Hematopoietic multipotent progenitor cell treated with erythropoietin and hydrocortisone succinate and interleukin-3 and kit ligand, for 15 days (in vitro differentiated cells): ENCODE data around the gene TCTN1.
"Not testable (repeated sequence)": the region's sequence is repeated elsewhere in the genome, so short reads cannot be mapped to it uniquely, and the experiment has no call there.

Source experiments
- DNase-seq: peaks from one replicate; pipeline ENCODE4 v3.0.0-alpha.2; 2015; ENCODE audit warnings: low spot score

Gene TCTN1

GRCh38 chr12:110585231-110585799 is 28.6 kb upstream of the TCTN1 start:
- no peak for DNase-seq

DNA sequence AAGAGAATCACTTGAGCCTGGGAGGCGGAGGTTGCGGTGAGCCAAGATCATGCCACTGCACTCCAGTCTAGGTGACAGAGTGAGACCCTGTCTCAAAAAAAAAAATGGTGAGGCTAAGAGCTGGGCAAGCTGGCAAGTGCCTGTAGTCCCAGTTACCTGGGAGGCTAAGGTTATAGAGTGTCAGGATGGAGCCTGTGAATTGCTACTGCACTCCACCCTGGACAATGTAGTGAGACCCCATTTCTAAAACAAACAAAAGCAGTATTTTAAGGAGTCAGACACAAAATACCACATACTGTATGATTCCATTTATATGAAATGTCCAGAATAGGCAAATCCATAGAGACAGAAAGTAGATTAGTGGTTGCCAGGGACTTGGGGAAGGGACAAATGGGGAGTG is 26.8 kb upstream of the TCTN1 start:
- DNase-seq: not testable (repeated sequence)

DNA sequence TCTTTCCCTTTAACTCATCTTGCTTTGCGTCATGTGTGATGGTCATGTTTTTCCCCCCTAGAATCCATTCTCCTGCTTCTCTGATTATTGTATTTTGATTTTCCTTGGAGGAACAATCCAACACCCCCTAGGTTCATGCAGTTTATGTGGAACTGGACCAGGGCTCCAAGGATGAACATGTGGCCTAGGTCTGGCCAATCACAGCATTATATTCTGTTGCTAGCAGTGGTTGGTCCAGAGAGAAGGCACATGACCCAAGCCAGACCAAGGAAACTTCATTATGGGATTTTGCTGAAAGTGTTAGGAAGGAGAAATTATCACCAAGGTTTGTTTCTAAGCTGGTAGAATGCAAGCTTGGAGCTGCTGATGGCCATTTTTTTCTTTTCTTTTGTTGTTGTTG is 23.9 kb upstream of the TCTN1 start:
- DNase-seq: no peak

DNA sequence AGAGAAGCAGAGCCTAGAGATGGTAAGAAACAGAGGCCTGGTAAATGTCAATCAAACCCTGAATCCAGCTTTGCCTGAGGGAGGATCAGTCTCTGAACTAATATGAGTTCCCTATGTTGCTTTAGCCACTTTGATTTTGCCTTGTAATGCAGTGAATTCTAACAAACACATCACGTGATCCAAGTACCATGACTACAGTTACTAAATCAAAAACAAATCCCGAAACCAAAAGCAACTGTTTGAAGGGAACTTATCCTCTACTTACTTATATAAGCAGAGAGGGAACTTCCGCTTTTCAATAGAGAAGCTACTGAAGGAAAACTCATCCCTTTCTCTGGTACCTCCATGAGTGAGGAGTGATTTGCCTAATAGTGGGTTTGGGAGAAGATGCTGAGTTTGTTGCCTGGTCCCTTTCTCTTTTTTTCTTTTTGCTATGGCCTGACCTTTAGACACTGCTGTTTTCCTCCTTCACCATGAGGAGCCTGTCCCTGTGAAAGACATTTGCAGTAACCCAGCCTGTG is 23.1 kb upstream of the TCTN1 start:
- DNase-seq: peak; percentile 54

DNA sequence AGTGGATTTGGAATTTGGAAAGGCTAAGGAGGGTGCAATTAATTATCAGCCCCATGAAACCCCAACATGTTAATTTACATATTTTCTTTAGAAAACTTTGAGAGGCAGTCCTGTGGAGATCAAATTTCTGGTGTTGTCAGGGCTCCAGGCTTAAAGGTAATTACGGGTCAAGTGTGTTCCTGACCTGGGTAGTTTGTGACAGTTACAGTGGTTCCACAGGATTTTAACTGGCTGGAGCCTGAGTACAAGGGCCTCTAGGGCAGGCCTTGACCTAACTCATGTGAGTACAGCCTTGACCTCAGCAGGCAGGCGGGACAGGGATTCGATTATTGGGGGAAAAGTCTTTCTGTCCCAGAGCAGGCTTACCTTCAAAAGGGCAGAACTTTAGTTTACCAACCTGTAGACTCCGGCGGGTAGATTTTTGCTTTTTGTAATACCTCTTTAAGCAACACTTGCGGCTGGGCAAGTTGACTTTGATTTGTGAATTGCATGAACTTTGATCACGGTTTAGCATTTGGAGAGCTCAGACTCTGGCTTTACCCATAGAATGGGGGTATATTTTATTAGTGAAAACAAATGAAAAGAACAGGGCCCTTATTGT is 22.4 kb upstream of the TCTN1 start:
- DNase-seq: no peak

DNA sequence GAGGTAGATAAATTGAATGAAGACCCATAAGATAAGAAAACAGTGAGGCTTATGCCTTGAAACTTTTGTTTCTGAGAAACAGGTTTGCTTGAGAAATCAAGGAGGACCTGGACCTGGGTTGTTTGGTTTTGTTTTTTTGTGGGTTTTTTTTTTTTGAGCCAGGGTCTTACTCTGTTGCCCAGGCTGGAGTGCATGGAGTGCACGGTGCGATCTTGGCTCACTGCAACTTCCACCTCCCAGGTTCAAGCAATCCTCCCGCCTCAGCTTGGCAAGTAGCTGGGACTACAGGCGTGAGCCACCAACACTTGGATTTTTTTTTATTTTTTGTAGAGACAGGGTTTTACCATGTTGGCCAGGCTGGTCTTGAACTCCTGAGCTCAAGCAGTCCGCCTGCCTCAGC is 21.9 kb upstream of the TCTN1 start:
- no peak for DNase-seq

DNA sequence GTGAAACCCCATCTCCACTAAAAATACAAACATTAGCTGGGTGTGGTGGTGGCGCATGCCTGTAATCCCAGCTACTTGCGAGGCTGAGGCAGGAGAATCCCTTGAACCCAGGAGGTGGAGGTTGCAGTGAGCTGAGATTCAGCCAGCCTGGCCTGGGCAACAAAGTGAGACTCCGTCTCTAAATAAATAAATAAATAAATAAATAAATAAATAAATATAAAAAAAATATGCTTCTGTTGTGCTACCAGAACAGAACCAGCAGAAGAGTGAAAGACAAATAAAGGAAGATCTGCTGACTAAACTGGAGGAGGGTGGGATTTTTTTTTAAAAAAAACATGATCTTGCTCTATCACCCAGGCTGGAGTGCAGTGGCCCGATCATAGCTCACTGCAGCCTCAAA is 21.0 kb upstream of the TCTN1 start:
- DNase-seq: not testable (repeated sequence)

- DNase-seq: no peak
These were observed 16.0 kb upstream of the TCTN1 start for GRCh38 chr12:110597885-110598284.

- no peak for DNase-seq
These were observed 14.6 kb upstream of the TCTN1 start for GRCh38 chr12:110599334-110599733.

GRCh38 chr12:110600254-110600653 is 13.7 kb upstream of the TCTN1 start:
- DNase-seq: peak; percentile 55

DNA sequence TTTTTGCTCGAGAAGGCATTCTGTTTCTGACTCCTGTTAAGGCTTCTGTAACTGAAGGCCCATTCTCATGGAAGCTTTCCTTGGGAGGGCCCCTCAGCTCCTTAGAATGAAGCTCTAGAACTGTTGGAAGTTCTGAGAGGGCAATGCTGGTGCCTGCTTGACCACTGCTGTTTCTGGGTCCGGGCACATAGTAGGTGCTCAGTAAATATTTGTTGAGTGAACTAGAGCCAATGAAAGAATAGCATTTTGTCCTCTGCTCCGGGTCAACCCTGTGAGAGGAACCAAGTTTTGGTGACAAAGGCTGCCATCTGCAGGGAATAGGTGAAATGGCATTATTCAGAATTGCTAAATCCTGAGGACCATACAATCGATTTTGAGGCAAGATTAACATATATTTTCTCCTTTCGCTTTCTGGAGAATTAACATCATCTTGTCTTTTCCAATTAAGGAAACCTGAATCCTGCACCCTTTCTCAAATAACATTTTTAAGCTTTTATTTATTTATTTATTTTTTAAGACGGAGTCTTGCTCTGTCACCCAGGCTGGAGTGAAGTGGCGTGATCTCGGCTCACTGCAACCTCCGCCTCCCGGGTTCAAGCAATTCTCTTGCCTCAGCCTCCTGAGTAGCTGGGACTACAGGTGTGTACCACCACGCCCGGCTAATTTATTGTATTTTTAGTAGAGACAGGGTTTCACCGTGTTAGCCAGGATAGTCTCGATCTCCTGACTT is 11.7 kb upstream of the TCTN1 start:
- peak; percentile 64 for DNase-seq

GRCh38 chr12:110606253-110606611 is 7.7 kb upstream of the TCTN1 start:
- no peak for DNase-seq

- DNase-seq: no peak
These were observed 708 bp upstream of the TCTN1 start for GRCh38 chr12:110613071-110613770.

GRCh38 chr12:110615171-110615570 is 1.2 kb downstream of the TCTN1 start:
- DNase-seq: no peak

GRCh38 chr12:110616471-110617115 is 2.7 kb downstream of the TCTN1 start:
- DNase-seq: no peak

DNA sequence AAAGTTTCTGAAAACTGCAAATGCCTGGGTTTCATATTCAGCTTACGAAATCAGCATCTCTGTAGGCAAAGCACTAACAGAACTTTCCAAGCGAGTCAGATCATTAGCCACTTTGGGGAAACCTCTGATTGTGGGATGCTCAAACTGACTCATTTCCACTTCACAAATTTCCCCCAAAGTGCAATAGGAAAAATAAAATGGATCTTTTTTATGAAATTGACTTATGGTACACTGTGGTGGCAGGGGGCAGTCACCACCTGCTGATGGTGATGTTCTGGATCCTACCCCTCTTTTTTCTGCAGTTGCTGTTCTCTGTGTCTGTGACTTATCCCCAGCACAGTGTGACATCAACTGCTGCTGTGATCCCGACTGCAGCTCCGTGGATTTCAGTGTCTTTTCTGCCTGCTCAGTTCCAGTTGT is 5.6 kb downstream of the TCTN1 start:
- no peak for DNase-seq

DNA sequence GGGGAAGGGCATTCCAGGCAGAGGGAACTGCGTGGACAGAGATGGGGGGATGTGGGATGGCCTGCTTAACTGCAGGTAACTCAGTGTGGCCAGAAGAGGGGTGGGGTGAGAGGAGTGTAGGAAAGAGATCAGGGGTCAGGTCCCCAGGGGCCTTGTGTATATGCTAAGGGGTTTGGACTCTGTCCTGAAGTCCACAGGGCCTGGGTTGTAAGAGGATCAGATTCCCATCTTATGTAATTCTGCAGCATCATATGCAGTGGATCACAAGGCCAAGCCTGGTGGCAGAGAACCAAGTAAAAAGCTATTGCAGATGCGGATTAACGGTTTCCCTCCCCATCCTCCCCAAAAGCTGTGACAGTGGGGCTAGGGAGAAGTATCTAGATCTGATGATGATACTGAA is 8.7 kb downstream of the TCTN1 start:
- DNase-seq: no peak

- DNase-seq: no peak
These were observed 13.7 kb downstream of the TCTN1 start for GRCh38 chr12:110627500-110628195.

- no peak for DNase-seq
These were observed 21.1 kb downstream of the TCTN1 start for GRCh38 chr12:110635055-110635454.

DNA sequence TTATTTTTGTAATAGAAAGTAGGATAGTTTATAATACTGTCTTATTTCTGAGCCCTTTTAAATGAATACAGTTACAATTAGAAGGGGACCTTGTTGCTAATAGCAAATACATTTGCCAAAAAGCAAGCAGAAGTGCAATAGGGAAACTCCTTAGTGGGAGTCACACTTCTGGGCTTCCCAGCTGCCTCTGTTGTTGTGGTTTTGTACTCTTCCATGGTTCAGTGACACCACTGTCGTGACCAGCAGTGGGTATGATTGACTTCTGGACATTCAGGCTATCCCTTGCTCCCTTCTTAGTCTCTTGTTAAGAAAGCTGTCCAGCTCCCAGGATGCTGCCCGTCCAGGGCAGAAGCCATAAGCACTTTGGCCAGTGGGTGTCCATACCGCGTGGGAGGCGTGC is 22.6 kb downstream of the TCTN1 start:
- DNase-seq: no peak

- DNase-seq: no peak
These were observed 24.0 kb downstream of the TCTN1 start for GRCh38 chr12:110637869-110638441.
